Retina (tissue), 1 donor: ENCODE results near the gene RAI14.
A peak's percentile ranks its signal among the peaks of the same experiment; 100 is the strongest.

Experiments
- DNase-seq: peaks from one replicate; pipeline ENCODE4 v3.0.0-alpha.2; 2016

RAI14 gene

GRCh38 chr5:34867660-34868059 lies 211.5 kb downstream of the RAI14 start:
- no peak for DNase-seq

GRCh38 chr5:34868791-34869190 lies 212.7 kb downstream of the RAI14 start:
- peak; percentile 50 for DNase-seq

GRCh38 chr5:34869256-34869655 lies 213.1 kb downstream of the RAI14 start:
- DNase-seq: peak; percentile 79

- DNase-seq: no peak
These were observed 214.3 kb downstream of the RAI14 start for GRCh38 chr5:34870382-34870781.

- DNase-seq: no peak
These were observed 220.1 kb downstream of the RAI14 start for GRCh38 chr5:34876275-34876674.

- no peak for DNase-seq
These were observed 225.1 kb downstream of the RAI14 start for GRCh38 chr5:34881246-34881645.
